Activated CD4-positive, alpha-beta T cell treated with anti-CD3 and anti-CD28 coated beads, Interleukin-10, Interleukin-2, amounts not matched to agents 100 ng/mL and 50 ng/mL, durations not matched to agents 16 hours and 8 hours (primary cell): ENCODE results near the gene CD99L2.

Source experiments
- DNase-seq: peaks from one replicate; pipeline ENCODE4 v3.0.0-alpha.2; 2020

Gene CD99L2

DNA sequence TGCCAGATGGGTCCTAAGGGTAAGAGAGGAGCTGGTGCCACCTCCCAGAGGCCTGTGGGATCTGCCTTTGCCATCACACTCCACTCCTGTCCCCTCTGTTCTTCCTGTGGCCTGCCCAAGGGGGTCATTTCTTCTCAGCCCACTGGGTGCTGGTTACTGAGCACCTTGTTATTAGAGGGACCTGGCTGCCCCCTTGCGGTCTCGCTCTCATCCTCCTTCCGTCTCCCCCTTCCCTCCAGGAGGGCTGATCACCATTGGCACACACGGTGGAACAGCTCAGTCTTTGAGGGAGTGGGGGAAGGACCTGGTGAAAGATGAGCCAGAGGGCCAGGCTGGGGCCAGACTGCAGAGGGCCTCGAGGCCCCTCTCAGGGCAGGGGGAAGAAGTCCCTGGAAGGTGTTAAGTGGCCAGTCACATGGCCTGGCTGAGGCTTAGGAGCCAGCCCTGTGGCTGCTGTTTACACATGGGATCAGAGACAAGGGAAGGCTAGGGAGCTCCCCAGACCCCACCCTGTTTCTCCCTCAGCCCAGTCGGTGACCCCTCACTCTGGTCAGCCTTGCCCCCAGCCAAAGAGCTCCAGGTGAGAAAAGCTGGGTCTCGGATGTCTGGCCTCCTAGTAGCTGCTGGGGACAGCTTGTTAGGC lies 137.2 kb downstream of the CD99L2 start:
- no peak for DNase-seq

DNA sequence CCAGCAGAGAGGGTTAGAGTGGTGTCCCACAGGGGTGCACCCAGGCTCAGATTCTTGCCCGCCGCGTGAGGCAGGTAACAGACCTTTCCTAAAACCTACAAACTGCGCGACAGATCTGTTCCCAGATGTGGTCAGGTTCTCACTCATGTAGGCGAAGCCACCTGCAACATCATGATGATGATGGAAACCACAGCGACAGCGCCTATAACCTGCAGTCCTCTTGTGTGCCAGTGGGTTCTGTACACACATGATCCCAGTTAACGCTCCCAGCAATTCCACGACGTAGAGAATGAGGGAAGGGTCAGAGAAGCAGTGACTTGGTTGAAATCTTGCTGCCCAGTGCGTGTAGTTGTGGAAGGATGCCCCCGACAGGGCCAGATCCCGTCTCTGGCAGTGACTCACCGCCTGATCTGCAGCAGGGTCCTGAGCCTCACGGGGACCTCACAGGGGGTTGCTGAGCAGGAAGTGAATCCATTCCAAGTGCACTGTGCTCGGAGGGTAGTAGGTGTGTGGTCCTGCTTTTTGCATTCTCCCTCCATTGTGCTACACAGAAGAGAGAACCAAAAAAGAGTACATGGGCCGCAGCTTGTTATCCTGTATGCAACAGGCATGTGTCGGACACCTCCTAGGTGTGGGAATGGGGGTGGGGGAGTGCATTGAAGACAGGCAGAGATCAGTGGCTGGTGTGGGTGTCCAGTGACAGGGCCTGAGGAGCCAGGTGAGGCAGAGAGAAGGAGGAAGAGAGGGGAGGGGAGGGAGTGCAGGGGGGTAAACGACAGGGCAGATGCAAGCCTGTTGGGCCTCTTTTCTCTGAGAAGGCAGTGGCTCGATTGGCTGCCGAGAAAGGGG lies 138.7 kb downstream of the CD99L2 start:
- no peak for DNase-seq

DNA sequence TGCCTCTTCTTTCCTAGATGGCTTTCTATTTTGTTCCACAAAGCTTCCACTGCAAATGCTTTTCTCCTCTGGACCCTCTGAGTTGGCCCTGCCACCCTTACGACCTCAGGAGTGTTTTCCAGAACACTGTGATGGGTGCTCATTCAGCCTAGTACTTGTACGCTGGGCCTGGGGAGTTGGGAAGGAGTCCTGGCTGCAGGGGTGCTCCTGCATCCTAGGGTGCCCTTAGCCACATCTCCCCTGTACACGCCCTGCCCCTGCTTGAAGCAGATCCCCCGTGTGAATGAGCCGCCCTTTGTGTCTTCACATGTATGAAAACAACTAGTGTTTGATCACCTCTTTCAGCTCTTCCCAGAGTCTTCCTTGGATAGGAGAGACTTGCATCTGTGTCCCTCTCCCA lies 141.1 kb downstream of the CD99L2 start:
- DNase-seq: no peak

DNA sequence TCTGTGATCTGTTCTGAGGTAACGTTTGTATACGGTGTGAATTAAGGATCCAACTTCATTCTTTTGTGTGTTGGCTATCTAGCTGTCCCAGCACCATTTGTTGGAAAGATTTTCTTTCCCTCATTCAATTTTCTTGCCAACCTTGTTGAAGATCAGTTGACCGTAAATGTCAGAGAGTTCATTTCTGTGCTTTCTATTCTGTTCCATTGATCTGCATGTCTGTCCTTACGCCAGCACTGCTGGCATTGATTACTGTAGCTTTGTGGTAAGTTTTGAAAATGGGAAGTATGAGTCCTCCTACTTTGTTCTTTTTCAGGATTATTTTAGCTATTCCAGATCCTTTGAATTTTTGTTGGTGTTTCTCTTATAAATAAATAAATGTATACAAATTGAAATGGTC lies 144.5 kb downstream of the CD99L2 start:
- DNase-seq: no peak

DNA sequence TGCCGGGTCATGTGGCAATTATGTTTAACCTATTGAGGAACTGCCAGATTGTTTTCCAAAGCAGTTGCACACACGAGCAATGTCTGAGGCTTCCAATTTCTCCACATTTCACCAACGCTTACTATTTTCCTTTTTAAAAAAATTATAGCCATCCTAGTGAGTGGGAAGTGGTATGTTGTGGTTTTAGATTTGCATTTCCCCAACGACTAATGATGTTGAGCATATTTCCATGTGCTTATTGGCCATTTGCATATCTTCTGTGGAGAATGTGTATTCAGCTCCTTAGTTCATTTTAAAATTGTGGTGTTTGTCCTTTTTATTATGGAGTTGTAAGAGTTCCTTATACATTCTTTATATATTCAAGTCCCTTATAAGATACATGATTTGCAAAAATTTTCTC lies 145.1 kb downstream of the CD99L2 start:
- no peak for DNase-seq

DNA sequence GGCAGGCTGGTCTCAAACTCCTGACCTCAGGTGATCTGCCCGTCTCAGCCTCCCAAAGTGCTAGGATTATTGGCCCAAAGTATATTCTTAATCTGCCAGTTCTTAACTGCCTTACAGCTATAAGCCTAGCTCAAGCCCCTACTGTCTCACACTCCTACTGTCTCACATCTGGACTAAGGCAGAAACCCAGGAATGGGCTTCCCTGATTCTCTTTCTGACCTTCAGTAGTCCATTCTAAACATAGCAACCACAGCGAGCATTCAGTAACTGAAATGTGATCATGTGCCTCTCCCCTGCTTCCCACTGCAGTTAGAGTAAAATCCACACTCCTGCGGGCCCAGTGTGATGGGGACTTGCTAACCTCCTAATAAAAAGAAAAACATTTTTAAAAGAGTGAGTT lies 146.3 kb downstream of the CD99L2 start:
- no peak for DNase-seq

DNA sequence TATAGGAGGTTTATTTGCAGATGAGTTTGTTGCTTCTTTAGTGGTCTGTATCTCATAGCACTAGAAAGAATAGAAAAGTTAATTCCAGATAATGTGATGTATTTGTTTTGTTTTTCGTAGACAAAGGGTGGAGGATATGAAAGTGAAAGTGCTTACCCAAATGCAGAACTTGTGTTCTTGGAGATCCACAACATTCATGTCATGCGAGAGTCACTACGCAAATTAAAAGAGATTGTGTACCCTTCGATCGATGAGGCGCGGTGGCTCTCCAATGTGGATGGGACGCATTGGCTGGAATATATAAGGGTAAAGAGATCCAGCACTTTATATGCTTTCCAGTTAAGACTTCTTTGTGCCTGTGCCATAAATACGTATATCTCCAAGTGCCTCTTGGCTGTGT lies 162.0 kb downstream of the CD99L2 start:
- no peak for DNase-seq

DNA sequence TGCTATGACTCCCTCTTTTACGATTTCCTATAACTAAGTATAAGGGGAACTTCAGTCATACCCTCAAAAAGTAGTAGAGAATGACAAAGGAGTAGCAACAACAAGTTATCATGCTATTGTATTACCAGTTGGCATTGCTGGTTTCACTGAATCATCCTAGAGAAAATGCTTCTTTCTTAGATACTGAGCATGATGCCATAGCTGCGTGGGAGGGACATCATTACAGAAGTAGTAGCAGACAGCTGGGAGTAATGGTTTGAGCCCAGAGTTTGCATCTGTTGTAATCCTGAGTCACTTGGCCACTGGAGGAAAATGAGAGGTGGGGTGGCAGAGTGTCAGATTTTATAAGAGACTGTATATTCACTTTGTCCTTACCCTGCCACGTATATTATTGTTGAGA lies 166.7 kb downstream of the CD99L2 start:
- DNase-seq: peak; percentile 43

DNA sequence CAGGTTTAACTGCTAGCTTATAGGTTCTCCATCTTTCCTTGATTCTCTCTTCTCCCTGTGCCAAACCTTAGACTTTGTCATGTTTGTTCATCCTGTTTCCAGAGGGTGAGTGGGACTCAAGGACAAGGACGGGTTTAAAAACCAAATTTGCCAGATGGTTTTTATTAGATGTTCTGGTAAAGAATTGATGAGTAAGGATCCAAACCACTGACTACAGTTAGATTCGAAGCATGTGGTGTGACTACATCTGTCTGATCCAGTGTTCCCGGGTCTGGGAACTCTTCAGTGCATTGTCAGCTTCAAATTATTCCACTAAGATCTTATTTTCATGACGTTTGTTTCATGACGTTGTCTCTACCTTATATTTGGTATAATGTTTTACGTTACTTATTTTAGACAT lies 167.7 kb downstream of the CD99L2 start:
- no peak for DNase-seq

DNA sequence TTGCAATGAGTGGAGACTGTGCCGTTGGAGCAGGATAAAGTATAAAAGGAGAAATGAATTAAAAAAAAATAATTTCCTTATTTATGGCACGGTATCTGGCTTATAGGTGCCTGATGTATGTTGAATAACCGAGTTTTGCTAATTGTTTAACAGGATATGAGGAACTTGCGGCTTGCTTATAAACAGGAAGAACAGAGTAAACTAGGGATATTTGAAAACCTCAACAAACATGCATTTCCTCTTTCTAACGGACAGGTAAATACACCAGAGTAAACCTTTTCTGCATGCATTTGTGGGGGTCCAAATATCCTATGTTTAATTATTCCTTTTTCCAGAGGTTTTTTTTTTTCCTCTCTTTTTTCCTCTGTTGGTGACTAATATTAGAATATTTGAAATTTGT lies 168.5 kb downstream of the CD99L2 start:
- no peak for DNase-seq

DNA sequence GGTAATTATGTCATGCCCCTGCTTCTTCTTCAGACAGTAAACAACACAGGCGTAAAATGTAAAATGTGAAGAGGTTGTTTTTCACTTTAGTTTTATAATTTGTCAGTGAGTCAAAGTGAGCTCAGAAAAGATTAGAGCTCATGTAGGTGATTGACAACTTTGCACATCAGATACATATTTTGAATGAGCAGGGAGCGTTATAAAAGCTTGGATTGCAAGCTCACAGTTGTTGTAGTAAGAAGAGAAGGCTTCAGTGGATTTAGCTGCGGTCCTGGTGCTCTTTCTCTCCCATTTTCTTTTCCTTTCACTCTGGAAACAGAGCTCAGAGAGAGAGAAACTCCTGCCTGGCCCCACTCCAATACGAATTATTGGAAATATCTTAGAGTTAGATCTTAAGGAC lies 178.8 kb downstream of the CD99L2 start:
- no peak for DNase-seq
